Activated naive CD8-positive, alpha-beta T cell treated with anti-CD3 and anti-CD28 coated beads, Interleukin-2, amount 50 U/mL, for 24 hours (primary cell): ENCODE data around the gene TXNRD3.

Experiments used
- ATAC-seq: fragments of 150-1000 bp; cut with Tn5 transposase; one replicate; pipeline ENCODE4 v1.10.0; 2021
- DNase-seq: peaks from one replicate; pipeline ENCODE4 v3.0.0; 2021
- H3K27ac Mint-ChIP-seq: one replicate; pipeline ENCODE4 v1.8.0; 2021; ENCODE audit warnings: mild to moderate bottlenecking, mixed read lengths
- H3K27me3 Mint-ChIP-seq: one replicate; pipeline ENCODE4 v1.8.0; 2021; ENCODE audit warnings: mixed read lengths
- H3K36me3 Mint-ChIP-seq: one replicate; pipeline ENCODE4 v1.8.0; 2021; ENCODE audit warnings: low read depth, mixed read lengths
- H3K4me1 Mint-ChIP-seq: one replicate; pipeline ENCODE4 v1.8.0; 2021; ENCODE audit warnings: mixed read lengths
- H3K4me3 Mint-ChIP-seq: one replicate; pipeline ENCODE4 v1.8.0; 2021; ENCODE audit warnings: mild to moderate bottlenecking, moderate library complexity, mixed read lengths
- H3K9me3 Mint-ChIP-seq: one replicate; pipeline ENCODE4 v1.8.0; 2021; ENCODE audit warnings: mixed read lengths

TXNRD3 gene

GRCh38 chr3:126570103-126570541, 84.8 kb downstream of the TXNRD3 start:
- no peak overlapping the region for H3K4me3 Mint-ChIP-seq
- no peak overlapping the region for H3K27ac Mint-ChIP-seq
- no peaks in the 10 kb centered on the region for H3K9me3 Mint-ChIP-seq
- H3K4me1 Mint-ChIP-seq = no peaks in the 10 kb centered on the region
- no peak for DNase-seq
- no peaks in the 10 kb centered on the region for H3K36me3 Mint-ChIP-seq
- ATAC-seq = no peak
- H3K27me3 Mint-ChIP-seq = peaks cover under 1% of the 10 kb centered on the region

DNA sequence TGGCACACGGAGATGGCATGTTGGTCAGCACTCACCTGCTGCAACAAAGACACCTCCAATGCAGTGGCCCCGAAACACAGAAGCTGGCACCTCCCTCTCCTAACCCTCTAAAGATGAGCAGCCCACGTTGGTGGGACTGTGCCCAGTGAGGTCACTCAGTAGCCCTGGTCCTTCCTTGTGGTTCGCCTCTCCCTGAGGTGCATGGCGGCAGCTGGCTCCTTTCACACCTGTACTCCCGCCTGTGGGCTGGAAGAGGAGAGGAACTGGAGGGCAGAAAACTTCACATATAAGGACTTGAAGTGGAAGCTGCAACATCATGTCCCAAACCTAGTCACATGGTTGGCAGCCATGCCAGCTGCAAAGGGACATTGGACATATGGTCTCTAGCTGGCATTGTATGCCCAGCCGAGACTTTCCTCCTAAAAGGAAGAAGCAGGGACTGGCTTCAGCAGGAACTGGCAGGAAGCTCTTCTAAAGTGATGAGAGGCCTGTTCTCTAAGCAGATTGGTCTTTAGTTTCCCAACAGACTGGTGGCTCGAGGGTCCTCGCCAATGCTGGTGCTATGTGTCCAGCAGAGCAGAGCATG, 85.4 kb downstream of the TXNRD3 start:
- no peak overlapping the region for H3K4me3 Mint-ChIP-seq
- no peak overlapping the region for H3K27ac Mint-ChIP-seq
- peaks cover 2% of the 10 kb centered on the region for H3K27me3 Mint-ChIP-seq
- no peaks in the 10 kb centered on the region for H3K9me3 Mint-ChIP-seq
- DNase-seq = no peak
- H3K4me1 Mint-ChIP-seq = no peaks in the 10 kb centered on the region
- ATAC-seq = no peak
- H3K36me3 Mint-ChIP-seq = no peaks in the 10 kb centered on the region

DNA sequence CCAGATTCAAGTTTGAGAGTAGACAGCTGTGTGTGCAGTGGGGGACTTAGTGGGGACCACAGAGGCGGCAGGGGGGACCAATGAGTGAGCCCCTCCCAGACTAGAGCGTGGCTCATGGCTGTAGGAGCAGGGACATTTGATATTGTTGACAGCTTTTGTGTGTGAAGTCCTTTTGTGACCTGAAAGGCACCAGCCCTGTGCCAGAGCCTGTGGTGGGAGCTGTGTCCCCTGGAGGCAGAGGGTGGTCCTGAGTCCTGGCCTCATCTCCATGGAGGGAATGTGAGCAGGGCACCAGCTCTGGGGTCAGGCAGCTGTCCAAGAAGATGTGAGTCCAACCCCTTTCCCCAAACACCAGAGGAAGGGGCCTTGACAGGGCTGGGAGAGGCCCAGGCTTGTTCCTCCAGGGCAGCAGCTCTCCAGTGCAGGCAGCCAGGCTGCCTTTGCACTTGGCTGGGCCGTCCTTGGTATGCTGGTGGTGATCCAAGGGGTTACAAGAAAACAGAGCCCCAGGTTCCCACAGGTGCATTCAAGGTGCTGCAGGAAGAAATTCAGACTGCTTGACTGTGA, 86.1 kb downstream of the TXNRD3 start:
- ATAC-seq (no peak), DNase-seq (no peak)
- no peaks in the 10 kb centered on the region for H3K9me3 Mint-ChIP-seq
- H3K27ac Mint-ChIP-seq = no peak overlapping the region
- H3K36me3 Mint-ChIP-seq = no peaks in the 10 kb centered on the region
- H3K27me3 Mint-ChIP-seq = peaks cover 2% of the 10 kb centered on the region
- no peak overlapping the region for H3K4me3 Mint-ChIP-seq
- no peaks in the 10 kb centered on the region for H3K4me1 Mint-ChIP-seq

GRCh38 chr3:126567696-126568438, 87.1 kb downstream of the TXNRD3 start:
- no peak overlapping the region for H3K4me3 Mint-ChIP-seq
- H3K27me3 Mint-ChIP-seq = peaks cover 2% of the 10 kb centered on the region
- H3K27ac Mint-ChIP-seq = no peak overlapping the region
- no peak for ATAC-seq
- H3K36me3 Mint-ChIP-seq = no peaks in the 10 kb centered on the region
- no peaks in the 10 kb centered on the region for H3K4me1 Mint-ChIP-seq
- no peaks in the 10 kb centered on the region for H3K9me3 Mint-ChIP-seq
- DNase-seq = no peak

- no peaks in the 10 kb centered on the region for H3K4me1 Mint-ChIP-seq
- no peaks in the 10 kb centered on the region for H3K36me3 Mint-ChIP-seq
- DNase-seq (no peak), ATAC-seq (no peak)
- H3K27ac Mint-ChIP-seq = no peak overlapping the region
- peaks cover 5% of the 10 kb centered on the region for H3K9me3 Mint-ChIP-seq
- no peak overlapping the region for H3K4me3 Mint-ChIP-seq
- peaks cover 2% of the 10 kb centered on the region for H3K27me3 Mint-ChIP-seq
Observed at GRCh38 chr3:126562737-126563276, 92.1 kb downstream of the TXNRD3 start.

DNA sequence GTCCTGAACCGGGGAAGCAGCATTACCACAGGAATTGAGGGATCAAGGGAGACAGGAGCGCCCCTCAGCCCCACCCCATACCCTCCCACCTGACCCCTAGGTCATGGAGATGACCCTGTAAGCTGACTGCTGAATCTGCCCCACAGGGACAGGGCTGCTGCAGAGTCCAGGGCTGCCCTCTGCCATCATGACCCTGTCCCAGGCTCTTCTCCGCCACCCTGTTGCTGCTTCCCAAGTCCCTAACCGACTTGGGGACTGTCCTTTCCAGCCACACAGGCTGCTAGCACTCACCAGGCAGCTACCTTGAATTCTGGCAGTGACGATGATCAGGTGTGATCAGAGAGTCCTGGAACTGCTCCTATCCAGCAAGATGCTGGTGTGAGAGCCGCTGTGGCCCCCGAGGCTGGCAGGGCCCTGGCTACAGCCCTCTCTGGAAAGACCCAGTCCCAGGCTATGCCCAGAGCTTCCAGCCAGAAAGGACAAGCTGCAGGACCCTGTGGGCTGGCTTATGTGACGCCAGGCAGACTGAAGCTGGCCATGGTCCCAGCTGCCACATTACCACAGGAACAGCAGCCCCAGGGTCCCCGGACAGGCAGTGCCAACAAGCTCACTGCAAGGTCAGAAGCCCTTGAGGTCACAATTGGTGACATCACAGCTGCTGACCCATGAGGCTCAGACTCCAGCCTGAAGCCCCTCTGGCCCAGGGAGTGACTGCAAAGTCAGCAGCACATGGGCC, 96.4 kb downstream of the TXNRD3 start, which contains the start of gene C3orf22:
Gene C3orf22 (minus strand): TSS at position 597 of the 736 bp plus-strand sequence. CDS start 5,542 bp downstream, outside the sequence.
- H3K4me1 Mint-ChIP-seq = no peaks in the 10 kb centered on the region
- no peaks in the 10 kb centered on the region for H3K36me3 Mint-ChIP-seq
- peaks cover 5% of the 10 kb centered on the region for H3K9me3 Mint-ChIP-seq
- DNase-seq (no peak), ATAC-seq (no peak)
- no peak within 1 kb of the TSS for H3K4me3 Mint-ChIP-seq
- H3K27me3 Mint-ChIP-seq = no peaks in the 10 kb centered on the region
- no peak within 1 kb of the TSS for H3K27ac Mint-ChIP-seq

DNA sequence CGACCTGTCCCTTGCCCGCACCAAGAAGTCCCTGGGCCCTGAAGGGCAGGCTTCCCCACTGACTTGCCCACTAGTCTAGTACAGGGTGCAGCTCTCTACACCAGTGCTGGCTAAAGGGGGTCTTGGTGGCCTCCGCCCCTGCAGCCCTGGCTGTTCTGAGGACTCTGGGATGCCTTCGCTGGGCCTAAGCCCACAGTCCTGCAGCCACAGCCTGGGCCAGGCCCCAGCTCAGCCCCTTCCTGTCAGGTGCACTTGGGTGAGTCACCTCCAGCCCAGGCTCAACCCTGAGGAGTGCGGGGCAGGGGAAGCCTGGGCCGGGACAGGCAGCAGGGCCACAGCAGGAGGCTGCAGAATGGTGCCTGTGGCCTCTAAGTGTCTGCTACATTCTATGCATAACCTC, 97.2 kb downstream of the TXNRD3 start:
- no peak for DNase-seq
- Mint-ChIP-seq H3K4me3 (no peak overlapping the region), H3K27ac (no peak overlapping the region), H3K27me3 (no peaks in the 10 kb centered on the region), H3K9me3 (peaks cover 5% of the 10 kb centered on the region), H3K4me1 (no peaks in the 10 kb centered on the region), H3K36me3 (no peaks in the 10 kb centered on the region)
- ATAC-seq = no peak

DNA sequence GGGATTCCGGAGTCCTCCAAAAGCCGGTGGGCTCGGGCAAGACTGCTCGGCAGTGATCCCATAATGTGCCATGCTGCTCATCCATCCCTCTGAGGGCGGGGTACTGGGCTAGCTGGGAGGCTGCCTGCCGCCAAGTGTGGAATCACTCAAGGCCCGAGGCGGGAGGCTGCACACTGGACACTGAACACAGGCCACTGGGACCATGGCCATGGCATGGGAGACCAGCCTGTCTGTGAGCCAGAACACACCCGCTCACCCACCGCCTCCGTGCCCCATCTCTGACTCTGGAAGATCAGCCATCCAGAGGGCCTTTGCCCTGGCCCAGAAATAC, 97.5 kb downstream of the TXNRD3 start:
- ATAC-seq = no peak
- Mint-ChIP-seq H3K9me3 (peaks cover 5% of the 10 kb centered on the region), H3K27me3 (no peaks in the 10 kb centered on the region), H3K4me1 (no peaks in the 10 kb centered on the region), H3K27ac (no peak overlapping the region), H3K4me3 (no peak overlapping the region), H3K36me3 (no peaks in the 10 kb centered on the region)
- DNase-seq = no peak
